HepG2 (cell line): ENCODE data around the gene LRRC8C. TPM values are rescaled to one million over a fixed set of nuclear protein-coding genes. Genes with fewer than 3 reads are reported as not detected.
A peak's percentile ranks its signal among the peaks of the same experiment; 100 is the strongest.

Experiments
- ATAC-seq: fragments of 200-7000 bp; cut with Tn5 transposase; 3 replicates; pipeline ENCODE4 v1.9.1; 2020; ENCODE audit warnings: mild to moderate bottlenecking, moderate library complexity
- BruUV-seq: library from RNA; stranded (reverse); fragments of 400-500 nt; replicated peaks from 2 replicates; lab custom pipeline; 2021; lab: Mats Ljungman, UMichigan
- CTCF ChIA-PET: fragments of 300-600 bp; formaldehyde crosslinking; extraction: SDS; loops from one replicate; lab custom pipeline; 2021; ENCODE audit warnings: low total read pairs, inconsistent platforms, low intra/inter-chr PET ratio; lab: Yijun Ruan, JAX
- POLR2A ChIA-PET: fragments of 350-600 bp; sonication (Branson Sonifier 250); formaldehyde crosslinking; loops from one replicate; lab custom pipeline; 2020; ENCODE audit warnings: antibody characterized with exemption, inconsistent platforms; lab: Yijun Ruan, JAX
- DNase-seq: peaks from one replicate; pipeline ENCODE4 v3.0.0-alpha.2; 2015; ENCODE audit warnings: low spot score
- FAIRE-seq: peaks from 3 replicates; lab custom pipeline; 2011; peaks lifted over from hg19 to GRCh38; lab: Jason Lieb, UNC
- H2AFZ ChIP-seq: one replicate; pipeline ENCODE4 v1.6.1; 2011; ENCODE audit warnings: low read length, inconsistent platforms
- H3K27ac ChIP-seq: fragments of 300-600 bp; 3 replicates; pipeline ENCODE4 v1.8.0; 2011; ENCODE audit warnings: mixed run types, mild to moderate bottlenecking, mixed read lengths, low read length, inconsistent platforms; ENCODE audit not compliant: insufficient read depth; ENCODE audit errors: extremely low read length
- H3K27me3 ChIP-seq, 2 experiments: fragments of 200-600 bp in 1 of 2; 2 replicates in 1 of 2; 3 replicates in 1 of 2; pipeline versions ENCODE4 v1.6.0 to v1.8.0; 2011; ENCODE audit warnings: low read length in 2 of 2, mild to moderate bottlenecking in 2 of 2, moderate library complexity in 2 of 2, inconsistent platforms in 1 of 2; ENCODE audit not compliant: insufficient read depth in 2 of 2, control insufficient read depth in 1 of 2
- H3K36me3 ChIP-seq, 2 experiments: fragments of 200-600 bp in 1 of 2; replicated peaks in 1 of 2; 2 replicates in 1 of 2; 3 replicates in 1 of 2; pipeline versions ENCODE4 v1.5.1 to v1.8.0; 2011; ENCODE audit warnings: low read length in 2 of 2, inconsistent platforms in 1 of 2; ENCODE audit not compliant: insufficient read depth in 2 of 2, control insufficient read depth in 1 of 2
- H3K4me1 ChIP-seq: 2 replicates; pipeline ENCODE4 v1.5.1; 2012; ENCODE audit warnings: low read length, inconsistent platforms; ENCODE audit not compliant: insufficient read depth
- H3K4me2 ChIP-seq: 2 replicates; pipeline ENCODE4 v1.6.0; 2011; ENCODE audit warnings: low read depth, low read length, inconsistent platforms
- H3K4me3 ChIP-seq, 3 experiments: fragments of 200-600 bp in 1 of 3; sonication (generic), shearing (Covaris generic) in 1 of 3; replicated peaks in 1 of 3; 2 replicates each; pipeline ENCODE4 v1.5.1; 2011 to 2016; ENCODE audit warnings: low read length in 3 of 3, inconsistent platforms in 2 of 3, low read depth in 2 of 3, mild to moderate bottlenecking in 2 of 3, control low read depth in 1 of 3, mixed read lengths in 1 of 3; ENCODE audit not compliant: insufficient read depth in 1 of 3
- H3K79me2 ChIP-seq: one replicate; pipeline ENCODE4 v1.6.1; 2011; ENCODE audit warnings: low read length, inconsistent platforms; ENCODE audit not compliant: insufficient read depth
- H3K9ac ChIP-seq: 2 replicates; pipeline ENCODE4 v1.6.0; 2011; ENCODE audit warnings: mild to moderate bottlenecking, low read depth, low read length, inconsistent platforms; ENCODE audit not compliant: insufficient read depth
- H3K9me3 ChIP-seq: 2 replicates; pipeline ENCODE4 v1.5.1; 2012; ENCODE audit warnings: mild to moderate bottlenecking, low read length
- H4K20me1 ChIP-seq: 2 replicates; pipeline ENCODE4 v1.6.0; 2011; ENCODE audit warnings: inconsistent platforms, mild to moderate bottlenecking, low read length, moderate library complexity; ENCODE audit not compliant: insufficient read depth
- EHMT2 ChIP-seq: fragments of 200-600 bp; sonication (generic); IDR thresholded peaks from 2 replicates; pipeline ENCODE4 v1.7.0; 2017; ENCODE audit warnings: antibody characterized with exemption, low read depth, low read length, borderline replicate concordance
- FUBP1 ChIP-seq: sonication (generic); formaldehyde crosslinking; IDR thresholded peaks from 2 replicates; pipeline ENCODE4 v1.5.1; 2020; ENCODE audit warnings: missing genetic modification reagents, mild to moderate bottlenecking, borderline replicate concordance
- MED8 ChIP-seq: sonication (generic); formaldehyde crosslinking; IDR thresholded peaks from 2 replicates; pipeline ENCODE4 v1.8.1; 2023; ENCODE audit warnings: mild to moderate bottlenecking, missing genetic modification reagents; ENCODE audit not compliant: insufficient replicate concordance
- MEF2D ChIP-seq: sonication (generic); formaldehyde crosslinking; IDR thresholded peaks from 2 replicates; pipeline ENCODE4 v1.5.1; 2020; ENCODE audit warnings: mild to moderate bottlenecking, missing genetic modification reagents
- NFATC3 ChIP-seq: sonication (generic); formaldehyde crosslinking; IDR thresholded peaks from 2 replicates; pipeline ENCODE4 v1.5.1; 2020; ENCODE audit warnings: mild to moderate bottlenecking, missing genetic modification reagents
- POLR2AphosphoS5 ChIP-seq: IDR thresholded peaks from 2 replicates; pipeline ENCODE4 v1.6.1; 2012; ENCODE audit warnings: low read depth, low read length
- RBM39 ChIP-seq: fragments of 200-400 bp; formaldehyde crosslinking; IDR thresholded peaks from one replicate; pipeline ENCODE4 v1.6.1; 2018; ENCODE audit warnings: antibody characterized with exemption, mild to moderate bottlenecking, low read depth, low read length; ENCODE audit not compliant: poor library complexity, severe bottlenecking
- ZFP62 ChIP-seq: sonication (generic); formaldehyde crosslinking; IDR thresholded peaks from 2 replicates; pipeline ENCODE4 v1.4.0; 2020; ENCODE audit warnings: missing genetic modification reagents
- WGBS: methylation state at CpG from one replicate; pipeline ENCODE4 v1.1.6; 2017; ENCODE audit warnings: low lambda C conversion rate; 5-methylcytosine and 5-hydroxymethylcytosine counted together
- in situ Hi-C: cut with HindIII; loops from 2 replicates; pipeline ENCODE4 v1.10.0; 2017; ENCODE audit warnings: low pct_unique_long_range_greater_than_20kb; ENCODE audit not compliant: extremely low pct_ligation_motif_present
- intact Hi-C: fragments of 100-400 bp; cut with micrococcal nuclease; formaldehyde crosslinking; loops from one replicate; pipeline ENCODE4 v1.10.0; 2022; ENCODE audit not compliant: unreplicated experiment
- polyA plus RNA-seq, 8 experiments: library from polyadenylated mRNA; depleted of rRNA in 3 of 8; stranded (reverse) in 7 of 8; unstranded in 1 of 8; fragments of >200 nt; fragmentation: Illumina TruSeq in 4 of 8; extraction: Trizol in 4 of 8; gene quantifications; 2 replicates each; pipeline versions ENCODE4 v1.2.1 to v1.2.3, GENCODE V29; 2011 to 2016; ENCODE audit warnings: low read depth in 4 of 8, missing spikeins in 1 of 8, mixed read lengths in 1 of 8; ENCODE audit not compliant: insufficient read depth in 1 of 8
- total RNA-seq, 5 experiments: library from RNA; depleted of rRNA; stranded (reverse); fragments of >200 nt; fragmentation: Illumina TruSeq; extraction: Trizol; gene quantifications; 2 replicates each; pipeline ENCODE4 v1.2.3, GENCODE V29; 2016; ENCODE audit warnings: low read depth in 1 of 5
- TF ChIP-seq, protein P1 (sequence below): sonication (generic); formaldehyde crosslinking; IDR thresholded peaks from 2 replicates; pipeline ENCODE4 v1.4.0; 2020; ENCODE audit warnings: mild to moderate bottlenecking, low read depth, missing genetic modification reagents
- TF ChIP-seq, protein P2 (sequence below): sonication (generic); formaldehyde crosslinking; IDR thresholded peaks from 2 replicates; pipeline ENCODE4 v1.4.0; 2020; ENCODE audit warnings: mild to moderate bottlenecking, missing genetic modification reagents, borderline replicate concordance

Gene LRRC8C
- total and polyA plus RNA-seq, 2 of the 13 experiments (the other 11 are each of a cell fraction or from before 2014, with no cell fraction given) = 0.22 to 0.32 TPM

- TF ChIP-seq FUBP1 (CRISPR knock-in tag) (no peak), EHMT2 (no peak), NFATC3 (CRISPR knock-in tag) (no peak), MEF2D (CRISPR knock-in tag) (no peak), RBM39 (no peak), POLR2AphosphoS5 (no peak), MED8 (CRISPR knock-in tag) (no peak), ZFP62 (CRISPR knock-in tag) (no peak)
- TF ChIP-seq, protein P1, sequence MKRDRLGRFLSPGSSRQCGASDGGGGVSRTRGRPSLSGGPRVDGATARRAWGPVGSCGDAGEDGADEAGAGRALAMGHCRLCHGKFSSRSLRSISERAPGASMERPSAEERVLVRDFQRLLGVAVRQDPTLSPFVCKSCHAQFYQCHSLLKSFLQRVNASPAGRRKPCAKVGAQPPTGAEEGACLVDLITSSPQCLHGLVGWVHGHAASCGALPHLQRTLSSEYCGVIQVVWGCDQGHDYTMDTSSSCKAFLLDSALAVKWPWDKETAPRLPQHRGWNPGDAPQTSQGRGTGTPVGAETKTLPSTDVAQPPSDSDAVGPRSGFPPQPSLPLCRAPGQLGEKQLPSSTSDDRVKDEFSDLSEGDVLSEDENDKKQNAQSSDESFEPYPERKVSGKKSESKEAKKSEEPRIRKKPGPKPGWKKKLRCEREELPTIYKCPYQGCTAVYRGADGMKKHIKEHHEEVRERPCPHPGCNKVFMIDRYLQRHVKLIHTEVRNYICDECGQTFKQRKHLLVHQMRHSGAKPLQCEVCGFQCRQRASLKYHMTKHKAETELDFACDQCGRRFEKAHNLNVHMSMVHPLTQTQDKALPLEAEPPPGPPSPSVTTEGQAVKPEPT (CRISPR knock-in tag) = no peak
- TF ChIP-seq, protein P2, sequence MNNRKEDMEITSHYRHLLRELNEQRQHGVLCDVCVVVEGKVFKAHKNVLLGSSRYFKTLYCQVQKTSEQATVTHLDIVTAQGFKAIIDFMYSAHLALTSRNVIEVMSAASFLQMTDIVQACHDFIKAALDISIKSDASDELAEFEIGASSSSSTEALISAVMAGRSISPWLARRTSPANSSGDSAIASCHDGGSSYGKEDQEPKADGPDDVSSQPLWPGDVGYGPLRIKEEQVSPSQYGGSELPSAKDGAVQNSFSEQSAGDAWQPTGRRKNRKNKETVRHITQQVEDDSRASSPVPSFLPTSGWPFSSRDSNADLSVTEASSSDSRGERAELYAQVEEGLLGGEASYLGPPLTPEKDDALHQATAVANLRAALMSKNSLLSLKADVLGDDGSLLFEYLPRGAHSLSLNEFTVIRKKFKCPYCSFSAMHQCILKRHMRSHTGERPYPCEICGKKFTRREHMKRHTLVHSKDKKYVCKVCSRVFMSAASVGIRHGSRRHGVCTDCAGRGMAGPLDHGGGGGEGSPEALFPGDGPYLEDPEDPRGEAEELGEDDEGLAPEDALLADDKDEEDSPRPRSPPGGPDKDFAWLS (CRISPR knock-in tag) = no peak
- H3K36me3 ChIP-seq = no peaks in the 10 kb centered on the region
- FAIRE-seq (no peak), ATAC-seq (no peak), DNase-seq (no peak)
- BruUV-seq = no TSS peak
- H3K4me3 ChIP-seq = no peak overlapping the region
- ChIA-PET CTCF (no interaction called here), POLR2A (no interaction called here)
- in situ Hi-C loops = no loop called here
- H3K4me2 ChIP-seq = peak overlapping the region; percentile 41; the same call in 1 of the 2 replicates
- H3K9ac ChIP-seq = no peak overlapping the region
- no peaks in the 10 kb centered on the region for H3K79me2 ChIP-seq
- no peak overlapping the region for H2AFZ ChIP-seq
- H4K20me1 ChIP-seq = no peaks in the 10 kb centered on the region
- intact Hi-C loops = no loop called here
- no peaks in the 10 kb centered on the region for H3K9me3 ChIP-seq
- peaks cover 6 to 29% of the 10 kb centered on the region in 2 experiments for H3K27me3 ChIP-seq
- H3K4me1 ChIP-seq = peaks cover 43% of the 10 kb centered on the region
- no peak overlapping the region for H3K27ac ChIP-seq
- WGBS = 20% methylated on average over 2 of the region's 2 CpGs
Measured at GRCh38 chr1:89758156-89758555, 125.2 kb downstream of the LRRC8C start.
